Osteoblast (primary cell): ENCODE measurements around the gene ITGB3BP. TPM values are rescaled to one million over a fixed set of nuclear protein-coding genes. Genes with fewer than 3 reads are reported as not detected.
"Not testable (repeated sequence)": the region's sequence is repeated elsewhere in the genome, so short reads cannot be mapped to it uniquely, and the experiment has no call there.

Experiments used
- DNase-seq: peaks from one replicate; pipeline ENCODE4 v3.0.0; 2011; ENCODE audit warnings: low spot score, mixed read lengths; ENCODE audit not compliant: insufficient read length; ENCODE audit errors: missing footprints
- H2AFZ ChIP-seq: 2 replicates; pipeline ENCODE4 v1.6.0; 2011; ENCODE audit warnings: mild to moderate bottlenecking, low read length
- H3K27ac ChIP-seq: 2 replicates; pipeline ENCODE4 v1.5.1; 2011; ENCODE audit warnings: mild to moderate bottlenecking, low read depth, low read length, moderate library complexity
- H3K27me3 ChIP-seq: 2 replicates; pipeline ENCODE4 v1.6.0; 2012; ENCODE audit warnings: mild to moderate bottlenecking, control low read depth, inconsistent platforms, low read length, moderate library complexity; ENCODE audit not compliant: insufficient read depth
- H3K36me3 ChIP-seq: 2 replicates; pipeline ENCODE4 v1.5.1; 2011; ENCODE audit warnings: mild to moderate bottlenecking, low read length, control low read depth, moderate library complexity; ENCODE audit not compliant: insufficient read depth
- H3K4me1 ChIP-seq: 2 replicates; pipeline ENCODE4 v1.5.1; 2011; ENCODE audit warnings: mild to moderate bottlenecking, low read length, control low read depth, moderate library complexity; ENCODE audit not compliant: insufficient read depth
- H3K4me2 ChIP-seq: 2 replicates; pipeline ENCODE4 v1.6.0; 2011; ENCODE audit warnings: mild to moderate bottlenecking, low read length; ENCODE audit not compliant: insufficient read depth
- H3K4me3 ChIP-seq: fragments of 200-600 bp; sonication (generic); 3 replicates; pipeline ENCODE4 v1.5.1; 2012; ENCODE audit warnings: mild to moderate bottlenecking, low read length, inconsistent platforms; ENCODE audit not compliant: insufficient read depth
- H3K79me2 ChIP-seq: 2 replicates; pipeline ENCODE4 v1.6.0; 2012; ENCODE audit warnings: mild to moderate bottlenecking, low read length, control low read depth, inconsistent platforms; ENCODE audit not compliant: insufficient read depth
- H3K9me3 ChIP-seq: 2 replicates; pipeline ENCODE4 v1.5.1; 2011; ENCODE audit warnings: low read depth, low read length, control low read depth
- H4K20me1 ChIP-seq: 2 replicates; pipeline ENCODE4 v1.6.0; 2012; ENCODE audit warnings: mild to moderate bottlenecking, low read length, control low read depth; ENCODE audit not compliant: insufficient read depth
- CTCF ChIP-seq: IDR thresholded peaks from 2 replicates; pipeline ENCODE4 v1.5.1; 2011; ENCODE audit warnings: mild to moderate bottlenecking, low read depth, low read length, moderate library complexity; ENCODE audit errors: extremely low read depth
- total RNA-seq: library from RNA; depleted of rRNA; stranded (reverse); fragments of >200 nt; gene quantifications from 2 replicates; pipeline ENCODE4 v1.2.3, GENCODE V29; 2012

ITGB3BP gene
- total RNA-seq, result 10.5 and 13.3 TPM in 2 replicates

DNA sequence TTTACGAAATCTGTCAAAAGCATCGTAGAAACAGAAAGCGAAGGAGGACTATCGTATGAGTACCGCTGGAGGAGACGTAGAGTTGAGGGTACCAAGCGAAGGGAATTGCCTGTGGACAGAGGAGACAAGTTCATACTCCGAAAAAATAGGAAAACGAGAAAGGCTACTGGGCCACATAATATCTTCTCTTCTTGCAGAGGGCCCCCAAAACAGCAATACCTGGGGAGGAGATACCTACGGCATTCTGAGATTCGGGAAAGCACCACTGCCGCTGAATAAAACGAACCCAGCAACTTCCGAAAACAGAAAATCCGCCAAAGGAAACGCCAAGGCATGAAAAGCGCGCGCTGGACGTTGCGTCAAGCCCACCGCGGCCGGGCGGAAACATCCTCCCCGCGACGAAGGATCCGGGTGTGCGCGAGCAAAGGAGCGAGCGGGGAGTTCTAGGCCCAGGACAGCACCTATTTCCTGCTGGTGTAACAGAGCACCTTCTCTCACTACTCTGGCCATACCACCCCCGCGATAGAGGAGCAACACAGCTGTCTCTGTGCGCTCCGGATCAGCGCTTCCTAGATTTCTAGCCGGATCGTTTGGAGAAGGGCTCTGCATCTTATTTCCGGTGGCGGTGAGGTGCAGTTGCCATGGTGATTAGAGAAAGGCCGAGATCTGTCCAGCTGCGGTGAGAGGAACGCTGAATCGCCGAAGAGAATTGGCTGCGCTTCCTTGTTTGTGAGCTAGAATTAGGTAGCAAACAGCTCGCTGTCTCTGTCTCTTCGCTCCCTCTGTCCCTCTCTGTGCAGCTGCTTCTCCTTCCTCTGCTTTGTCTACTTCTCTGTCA lies at the start of gene ITGB3BP, which contains the start of gene EFCAB7:
Gene ITGB3BP, minus strand, starts transcription at position 335 of the 838 bp plus-strand sequence. Its CDS starts 92 bp downstream, at position 243.
Gene EFCAB7, plus strand, starts transcription at position 635 of the 838 bp plus-strand sequence. CDS start 2,048 bp downstream, outside the sequence.
- Histone ChIP-seq H4K20me1 (no peaks in the 10 kb centered on the region), H3K79me2 (peaks cover 32% of the 10 kb centered on the region), H3K27me3 (no peaks in the 10 kb centered on the region), H2AFZ (peak within 1 kb of the TSS; percentile 100), H3K36me3 (peaks cover 4% of the 10 kb centered on the region), H3K9me3 (no peaks in the 10 kb centered on the region), H3K4me1 (peaks cover 20% of the 10 kb centered on the region), H3K4me3 (peak within 1 kb of the TSS; percentile 81), H3K4me2 (peak within 1 kb of the TSS; percentile 92), H3K27ac (peak within 1 kb of the TSS; percentile 95)
- peak; percentile 78 for DNase-seq
- no peak for TF ChIP-seq CTCF

- H3K4me1 ChIP-seq, H3K4me2 ChIP-seq, H3K79me2 ChIP-seq, H3K27ac ChIP-seq, H2AFZ ChIP-seq, H3K27me3 ChIP-seq, H3K36me3 ChIP-seq, DNase-seq, H3K9me3 ChIP-seq, H3K4me3 ChIP-seq, H4K20me1 ChIP-seq: not testable (repeated sequence)
These were observed 49.7 kb upstream of the ITGB3BP start for GRCh38 chr1:63572686-63573085.

DNA sequence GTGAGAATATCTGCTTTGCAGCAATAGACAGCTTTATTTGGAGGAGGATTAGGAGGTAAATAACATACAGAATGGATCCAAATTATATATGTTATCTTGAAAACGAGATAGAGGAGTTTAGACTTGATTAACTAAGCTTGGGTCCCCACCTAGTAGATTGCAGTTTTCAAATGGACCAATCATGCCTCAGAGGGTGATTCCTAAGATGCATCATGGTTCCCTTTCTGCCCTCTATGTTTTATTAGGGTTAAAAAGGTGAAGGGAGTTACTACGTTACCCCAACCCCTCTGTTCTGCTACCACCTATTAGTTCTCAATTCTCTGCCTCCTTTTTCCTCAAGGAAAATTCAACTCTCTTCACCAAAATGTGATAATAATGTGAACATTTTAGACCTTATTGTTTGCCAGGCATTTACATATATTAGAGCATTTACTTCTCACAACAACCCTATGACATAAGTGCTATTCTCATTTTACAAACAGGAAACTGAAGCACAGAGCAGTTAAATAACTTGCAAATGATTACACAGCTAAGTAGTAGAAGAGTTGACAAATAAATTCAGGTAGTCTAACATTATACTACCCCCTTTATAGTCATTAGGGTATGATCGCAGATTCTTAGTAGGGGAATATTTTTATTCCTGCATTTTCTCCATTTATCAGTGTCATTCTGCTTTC lies 46.8 kb upstream of the ITGB3BP start:
- H3K9me3 ChIP-seq, result no peaks in the 10 kb centered on the region
- H4K20me1 ChIP-seq, result no peaks in the 10 kb centered on the region
- H3K4me3 ChIP-seq, result no peak overlapping the region
- H3K4me2 ChIP-seq, result no peak overlapping the region
- no peaks in the 10 kb centered on the region for H3K4me1 ChIP-seq
- no peaks in the 10 kb centered on the region for H3K27me3 ChIP-seq
- DNase-seq, result no peak
- no peak overlapping the region for H3K27ac ChIP-seq
- no peaks in the 10 kb centered on the region for H3K79me2 ChIP-seq
- no peaks in the 10 kb centered on the region for H3K36me3 ChIP-seq
- no peak overlapping the region for H2AFZ ChIP-seq
- TF ChIP-seq CTCF, result no peak

- Histone ChIP-seq H3K27ac (no peak overlapping the region), H3K4me1 (no peaks in the 10 kb centered on the region), H4K20me1 (no peaks in the 10 kb centered on the region), H3K4me3 (no peak overlapping the region), H2AFZ (no peak overlapping the region), H3K79me2 (no peaks in the 10 kb centered on the region), H3K36me3 (no peaks in the 10 kb centered on the region), H3K4me2 (no peak overlapping the region), H3K9me3 (no peaks in the 10 kb centered on the region), H3K27me3 (no peaks in the 10 kb centered on the region)
- TF ChIP-seq CTCF, result no peak
- DNase-seq, result no peak
These were observed 46.0 kb upstream of the ITGB3BP start for GRCh38 chr1:63569068-63569467.
